Peyer's patch (tissue), 4 donors: ENCODE results near the gene CACNB2. TPM values are rescaled to one million over a fixed set of nuclear protein-coding genes. Genes with fewer than 3 reads are reported as not detected.

ENCODE experiments used
- DNase-seq, 3 donors: peaks; one replicate each; pipeline ENCODE4 v3.0.0-alpha.2; 2017 to 2019
- H3K27ac ChIP-seq, 4 donors: fragments of 200-600 bp; sonication (generic); one replicate each; pipeline ENCODE4 v1.5.1; 2016 to 2019
- H3K27me3 ChIP-seq, 2 donors: fragments of 200-600 bp; sonication (generic); one replicate each; pipeline ENCODE4 v1.5.1; 2019
- H3K36me3 ChIP-seq, 3 donors: fragments of 200-600 bp; sonication (generic); one replicate each; pipeline ENCODE4 v1.5.1; 2016 to 2019
- H3K4me1 ChIP-seq, 4 donors: fragments of 200-600 bp; sonication (generic); one replicate each; pipeline ENCODE4 v1.5.1; 2016 to 2019
- H3K4me3 ChIP-seq, 4 donors: fragments of 200-600 bp; sonication (generic); 1 replicate in 3 of 4; 2 replicates in 1 of 4; pipeline ENCODE4 v1.5.1; 2016 to 2019; ENCODE audit warnings: mild to moderate bottlenecking in 1 of 4
- H3K9me3 ChIP-seq, 4 donors: fragments of 200-600 bp; sonication (generic); one replicate each; pipeline ENCODE4 v1.5.1; 2016 to 2019; ENCODE audit warnings: mild to moderate bottlenecking in 1 of 4
- CTCF ChIP-seq, 6 experiments: fragments of 450-650 bp in 4 of 6; fragments of 200-600 bp in 2 of 6; sonication (generic) in 1 of 6; IDR thresholded peaks; one replicate each; pipeline ENCODE4 v1.5.1; 2017 to 2019; ENCODE audit warnings: antibody characterized with exemption in 6 of 6, mild to moderate bottlenecking in 3 of 6, moderate library complexity in 1 of 6
- POLR2A ChIP-seq, 2 donors: fragments of 450-650 bp; IDR thresholded peaks; one replicate each; pipeline ENCODE4 v1.5.1; 2017; ENCODE audit warnings: antibody characterized with exemption in 2 of 2, mild to moderate bottlenecking in 2 of 2, moderate library complexity in 2 of 2
- total RNA-seq, 4 donors: library from RNA; depleted of rRNA; stranded (reverse); fragments of >200 nt; gene quantifications; one replicate each; pipeline ENCODE4 v1.1.0, GENCODE V29; 2016

The CACNB2 gene
- total RNA-seq, 4 donors from 2014 or later, result 35.4 to 80.8 (median 48.2) TPM

GRCh38 chr10:18474118-18474455 lies 333.9 kb downstream of the CACNB2 start:
- TF ChIP-seq POLR2A (IDR thresholded peaks at IDR 0.05) (no peak), CTCF (IDR thresholded peaks at IDR 0.05) (no peak)
- Histone ChIP-seq H3K4me3 (no peak overlapping the region), H3K36me3 (no peaks in the 10 kb centered on the region), H3K4me1 (no peaks in the 10 kb centered on the region), H3K27ac (no peak overlapping the region), H3K9me3 (no peaks in the 10 kb centered on the region), H3K27me3 (no peaks in the 10 kb centered on the region)
- DNase-seq, result no peak

- TF ChIP-seq POLR2A (IDR thresholded peaks at IDR 0.05), result no peak
- TF ChIP-seq CTCF (IDR thresholded peaks at IDR 0.05), result no peak
Measured at GRCh38 chr10:18476076-18476647, 335.9 kb downstream of the CACNB2 start.

GRCh38 chr10:18478354-18478753 lies 338.1 kb downstream of the CACNB2 start:
- DNase-seq, result no peak
- Histone ChIP-seq H3K4me3 (no peak overlapping the region), H3K27me3 (no peaks in the 10 kb centered on the region), H3K27ac (no peak overlapping the region), H3K36me3 (no peaks in the 10 kb centered on the region), H3K4me1 (no peaks in the 10 kb centered on the region), H3K9me3 (no peaks in the 10 kb centered on the region)
- TF ChIP-seq CTCF (IDR thresholded peaks at IDR 0.05) (no peak), POLR2A (IDR thresholded peaks at IDR 0.05) (no peak)

More at GRCh38 chr10:18476076-18476647, 335.9 kb downstream of the CACNB2 start:
- no peaks in the 10 kb centered on the region for H3K36me3 ChIP-seq
- H3K9me3 ChIP-seq, result no peaks in the 10 kb centered on the region
- no peaks in the 10 kb centered on the region for H3K4me1 ChIP-seq
- no peak overlapping the region for H3K4me3 ChIP-seq
- no peak overlapping the region for H3K27ac ChIP-seq
- H3K27me3 ChIP-seq, result no peaks in the 10 kb centered on the region
- DNase-seq, result no peak

GRCh38 chr10:18479502-18479901 lies 339.3 kb downstream of the CACNB2 start:
- Histone ChIP-seq H3K9me3 (no peaks in the 10 kb centered on the region), H3K27ac (no peak overlapping the region)

GRCh38 chr10:18483516-18484186 lies 343.4 kb downstream of the CACNB2 start:
- TF ChIP-seq POLR2A (IDR thresholded peaks at IDR 0.05) (no peak), CTCF (IDR thresholded peaks at IDR 0.05) (no peak)
- Histone ChIP-seq H3K4me3 (no peak overlapping the region), H3K27ac (no peak overlapping the region), H3K4me1 (no peaks in the 10 kb centered on the region), H3K9me3 (no peaks in the 10 kb centered on the region), H3K36me3 (no peaks in the 10 kb centered on the region), H3K27me3 (no peaks in the 10 kb centered on the region)
- DNase-seq, result no peak

More at GRCh38 chr10:18479502-18479901, 339.3 kb downstream of the CACNB2 start:
- no peaks in the 10 kb centered on the region for H3K36me3 ChIP-seq
- H3K4me3 ChIP-seq, result no peak overlapping the region
- no peaks in the 10 kb centered on the region for H3K4me1 ChIP-seq
- H3K27me3 ChIP-seq, result no peaks in the 10 kb centered on the region
- DNase-seq, result no peak
- TF ChIP-seq POLR2A (IDR thresholded peaks at IDR 0.05), result no peak
- TF ChIP-seq CTCF (IDR thresholded peaks at IDR 0.05), result no peak
